ENCODE data around the gene HIPK4.
"Not testable (repeated sequence)": the region's sequence is repeated elsewhere in the genome, so short reads cannot be mapped to it uniquely, and the experiment has no call there.

Gene HIPK4, protein sequence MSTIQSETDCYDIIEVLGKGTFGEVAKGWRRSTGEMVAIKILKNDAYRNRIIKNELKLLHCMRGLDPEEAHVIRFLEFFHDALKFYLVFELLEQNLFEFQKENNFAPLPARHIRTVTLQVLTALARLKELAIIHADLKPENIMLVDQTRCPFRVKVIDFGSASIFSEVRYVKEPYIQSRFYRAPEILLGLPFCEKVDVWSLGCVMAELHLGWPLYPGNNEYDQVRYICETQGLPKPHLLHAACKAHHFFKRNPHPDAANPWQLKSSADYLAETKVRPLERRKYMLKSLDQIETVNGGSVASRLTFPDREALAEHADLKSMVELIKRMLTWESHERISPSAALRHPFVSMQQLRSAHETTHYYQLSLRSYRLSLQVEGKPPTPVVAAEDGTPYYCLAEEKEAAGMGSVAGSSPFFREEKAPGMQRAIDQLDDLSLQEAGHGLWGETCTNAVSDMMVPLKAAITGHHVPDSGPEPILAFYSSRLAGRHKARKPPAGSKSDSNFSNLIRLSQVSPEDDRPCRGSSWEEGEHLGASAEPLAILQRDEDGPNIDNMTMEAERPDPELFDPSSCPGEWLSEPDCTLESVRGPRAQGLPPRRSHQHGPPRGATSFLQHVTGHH

DNA sequence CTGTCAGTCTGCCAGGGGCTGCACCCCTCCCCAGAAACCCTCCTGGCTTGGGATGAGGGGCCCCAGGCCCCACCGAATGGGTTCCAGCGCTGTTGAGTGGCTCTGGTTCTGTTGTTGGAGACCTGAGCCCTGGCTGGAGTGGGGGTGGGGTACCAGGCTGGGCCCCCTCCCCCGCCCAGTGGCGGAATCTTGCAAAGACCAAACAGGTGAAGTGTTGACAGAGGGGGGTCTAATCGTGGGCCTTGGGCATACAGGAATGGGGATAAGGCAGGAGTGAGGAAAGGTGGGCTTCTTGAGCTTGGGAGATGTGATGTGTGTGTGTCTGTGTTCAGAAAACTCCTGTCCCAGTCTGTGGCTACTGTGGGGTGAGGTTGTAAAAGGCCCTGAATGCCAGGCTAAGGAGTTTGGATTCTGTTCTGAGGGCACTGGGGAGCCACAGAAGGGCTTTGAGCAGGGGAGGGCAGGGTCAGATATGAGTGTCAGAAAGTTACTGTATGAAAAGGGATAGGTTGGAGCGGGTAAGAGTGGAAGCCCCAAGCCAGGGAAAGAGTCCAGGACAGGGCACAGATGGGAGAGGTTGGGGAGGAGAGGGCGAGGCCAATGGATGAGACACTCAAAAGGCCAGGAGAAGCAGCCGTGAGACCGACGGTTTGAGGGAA is at the start of gene HIPK4:
Gene HIPK4 (minus strand): TSS at position 98 of the 659 bp plus-strand sequence. CDS start 279 bp downstream, outside the sequence.
- no peak for DNase-seq

DNA sequence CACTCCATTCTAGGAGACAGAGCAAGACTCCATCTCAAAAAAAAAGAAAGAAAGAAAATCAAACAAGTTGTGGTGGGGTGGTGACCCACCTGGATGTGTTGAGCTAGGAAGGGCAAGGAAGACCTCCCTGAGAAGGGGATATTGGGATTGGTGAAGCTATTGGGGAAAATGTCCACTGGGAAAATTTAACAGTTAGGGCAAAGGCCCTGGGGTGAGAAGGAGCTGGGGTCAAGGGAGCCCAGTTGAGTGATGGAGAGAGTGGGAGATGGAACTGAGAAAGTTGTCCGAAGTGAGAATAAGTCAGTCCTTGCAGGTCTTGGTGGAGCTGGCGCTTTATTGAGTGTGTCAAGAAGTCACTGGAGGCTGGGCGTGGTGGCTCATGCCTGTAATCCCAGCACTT is 48.3 kb upstream of the HIPK4 start:
- DNase-seq: no peak

DNA sequence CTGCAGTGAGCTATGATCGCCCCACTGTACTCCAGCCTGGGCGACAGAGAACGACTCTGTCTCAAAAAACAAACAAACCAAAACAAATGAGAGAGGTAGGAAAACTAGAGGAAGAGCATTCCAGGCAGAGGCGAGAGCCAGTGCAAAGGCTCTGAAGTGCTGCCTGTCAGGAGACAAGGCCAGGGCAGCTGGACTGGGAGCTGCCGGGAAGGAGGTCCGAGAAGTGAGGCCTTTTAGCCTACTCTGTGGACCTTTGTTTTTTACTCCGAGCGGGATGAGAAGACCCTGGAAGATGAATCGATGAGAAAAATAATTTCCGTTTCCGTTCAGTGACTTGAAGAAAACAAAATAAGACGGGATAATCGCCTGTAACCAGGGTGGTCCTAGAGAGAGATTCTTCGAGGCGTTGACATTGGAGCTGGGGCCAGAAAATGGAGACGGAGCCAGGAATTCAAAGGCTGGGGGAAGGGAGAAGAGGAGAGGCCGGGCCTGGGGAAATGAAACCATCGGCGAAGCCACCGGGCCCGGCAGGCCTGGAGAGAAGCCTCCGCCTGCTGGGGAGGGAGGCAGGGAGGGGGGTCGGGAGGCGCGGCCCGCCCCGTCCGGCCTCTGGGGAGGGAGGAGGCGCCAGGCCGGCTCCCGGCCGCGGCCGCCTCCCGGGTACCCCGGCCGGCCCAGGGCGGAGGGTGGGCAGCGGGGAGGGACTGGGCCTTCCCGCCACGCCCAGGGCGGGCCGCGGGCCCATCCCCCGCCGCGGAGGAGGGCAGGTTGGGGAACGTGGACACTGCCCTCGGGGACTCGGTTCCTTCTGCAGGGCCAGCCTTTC is 43.6 kb upstream of the HIPK4 start:
- DNase-seq: peak; percentile 69

DNA sequence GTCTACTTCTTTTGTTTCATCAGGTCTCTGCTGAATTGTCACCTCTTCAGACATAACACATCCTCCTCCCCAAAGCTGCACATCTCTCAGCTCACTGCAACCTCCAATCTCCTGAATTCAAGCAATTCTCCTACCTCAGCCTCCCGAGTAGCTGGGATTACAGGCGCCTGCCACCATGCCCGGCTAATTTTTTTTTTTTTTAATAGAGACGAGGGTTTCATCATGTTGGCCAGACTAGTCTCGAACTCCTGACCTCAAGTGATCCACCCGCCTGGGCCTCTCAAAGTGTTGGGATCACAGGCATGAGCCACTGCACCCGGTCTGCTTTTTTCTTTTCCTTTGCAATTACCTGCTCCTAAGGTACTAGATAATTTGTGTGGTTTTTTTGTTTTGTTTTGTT is 42.8 kb upstream of the HIPK4 start:
- DNase-seq: not testable (repeated sequence)

DNA sequence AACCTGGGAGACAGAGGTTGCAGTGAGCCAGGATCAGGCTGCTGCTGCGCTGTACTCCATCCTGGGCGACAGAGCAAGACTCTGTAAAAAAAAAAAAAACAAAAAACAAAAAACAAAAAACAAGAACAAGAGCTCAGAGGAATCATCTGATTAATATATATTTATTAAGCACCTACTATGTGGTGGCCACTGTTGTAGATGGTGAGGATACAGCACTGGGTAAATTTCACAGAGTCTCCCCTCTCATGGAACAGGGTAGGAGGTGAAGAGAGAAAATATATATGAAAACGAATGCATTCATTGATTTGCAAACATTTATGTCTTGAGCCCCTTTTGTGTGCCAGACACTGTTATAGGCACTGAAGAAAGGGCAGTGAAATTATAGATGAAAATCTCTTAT is 41.7 kb upstream of the HIPK4 start:
- DNase-seq: no peak

DNA sequence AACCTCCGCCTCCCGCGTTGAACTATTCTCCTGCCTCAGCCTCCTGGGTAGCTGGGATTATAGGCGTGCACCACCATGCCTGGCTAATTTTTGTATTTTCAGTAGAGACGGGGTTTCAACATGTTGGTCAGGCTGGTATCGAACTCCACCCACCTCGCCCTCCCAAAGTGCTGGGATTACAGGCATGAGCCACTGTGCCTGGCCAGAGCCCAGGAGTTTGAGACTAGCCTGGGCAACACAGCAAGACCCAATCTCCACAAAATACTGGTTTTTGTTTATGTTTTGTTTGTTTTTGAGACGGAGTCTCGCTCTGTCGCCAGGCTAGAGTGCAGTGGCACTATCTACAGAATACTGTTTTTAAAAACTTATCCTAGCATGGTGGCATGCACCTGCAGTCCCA is 40.3 kb upstream of the HIPK4 start:
- DNase-seq: not testable (repeated sequence)

DNA sequence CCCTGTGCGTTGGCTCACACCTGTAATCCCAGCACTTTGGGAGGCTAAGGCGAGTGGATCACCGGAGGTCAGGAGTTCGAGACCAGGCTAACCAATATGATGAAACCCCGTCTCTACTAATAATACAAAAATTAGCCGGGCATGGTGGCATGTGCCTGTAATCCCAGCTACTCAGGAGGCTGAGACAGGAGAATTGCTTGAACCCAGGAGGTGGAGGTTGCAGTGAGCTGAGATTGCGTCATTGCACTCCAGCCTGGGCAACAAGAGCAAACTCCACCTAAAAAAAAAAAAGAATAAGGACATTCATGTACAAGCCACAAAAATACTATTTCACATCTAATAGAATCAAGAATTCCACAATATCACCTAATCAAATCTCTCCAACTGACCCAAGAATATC is 38.2 kb upstream of the HIPK4 start:
- DNase-seq: not testable (repeated sequence)

DNA sequence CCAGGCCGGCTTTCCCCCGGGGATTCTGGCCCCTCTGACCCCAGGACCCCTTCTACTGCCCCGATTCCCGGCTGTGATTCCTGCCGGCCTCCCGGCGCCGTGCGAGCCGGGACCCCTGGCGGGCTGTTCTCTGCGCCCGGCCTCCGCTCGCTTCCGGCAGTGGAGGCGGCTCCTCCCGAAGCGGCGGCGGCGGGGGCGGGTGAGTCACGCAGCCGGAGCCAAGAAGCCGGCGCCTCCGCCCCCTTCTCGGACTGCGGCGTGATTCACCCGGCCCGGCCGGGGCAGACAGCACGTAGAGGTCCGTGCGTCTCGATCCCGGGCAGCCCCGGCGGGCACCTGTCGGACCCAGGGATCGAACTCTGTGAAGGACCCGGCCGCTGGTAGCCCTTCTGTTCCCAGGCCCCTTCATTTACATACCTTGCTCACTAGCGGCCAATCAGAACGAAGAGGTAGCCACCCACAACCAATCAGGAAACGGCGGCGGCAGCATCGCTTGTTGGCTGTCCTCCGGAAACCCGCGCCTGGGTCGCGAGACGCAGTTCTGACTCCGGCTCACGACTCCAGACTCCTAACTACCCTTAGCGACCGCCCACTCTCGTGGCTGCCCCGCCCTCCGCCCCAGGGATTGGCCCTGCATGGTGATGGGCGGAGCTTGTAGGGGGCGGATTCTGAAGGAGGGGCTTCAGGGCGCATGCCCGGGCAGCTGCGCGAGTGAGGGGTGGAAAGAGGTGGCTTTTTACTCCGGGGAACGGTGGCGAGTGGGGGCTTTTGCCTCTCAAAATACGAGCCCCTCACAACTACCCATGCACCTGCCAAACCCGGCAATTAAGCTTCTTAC is 35.7 kb upstream of the HIPK4 start, which contains the start of gene SERTAD1:
Gene SERTAD1 (minus strand): TSS at position 543 of the 838 bp plus-strand sequence. CDS start 2,446 bp downstream, outside the sequence.
- DNase-seq: peak; percentile 100

DNA sequence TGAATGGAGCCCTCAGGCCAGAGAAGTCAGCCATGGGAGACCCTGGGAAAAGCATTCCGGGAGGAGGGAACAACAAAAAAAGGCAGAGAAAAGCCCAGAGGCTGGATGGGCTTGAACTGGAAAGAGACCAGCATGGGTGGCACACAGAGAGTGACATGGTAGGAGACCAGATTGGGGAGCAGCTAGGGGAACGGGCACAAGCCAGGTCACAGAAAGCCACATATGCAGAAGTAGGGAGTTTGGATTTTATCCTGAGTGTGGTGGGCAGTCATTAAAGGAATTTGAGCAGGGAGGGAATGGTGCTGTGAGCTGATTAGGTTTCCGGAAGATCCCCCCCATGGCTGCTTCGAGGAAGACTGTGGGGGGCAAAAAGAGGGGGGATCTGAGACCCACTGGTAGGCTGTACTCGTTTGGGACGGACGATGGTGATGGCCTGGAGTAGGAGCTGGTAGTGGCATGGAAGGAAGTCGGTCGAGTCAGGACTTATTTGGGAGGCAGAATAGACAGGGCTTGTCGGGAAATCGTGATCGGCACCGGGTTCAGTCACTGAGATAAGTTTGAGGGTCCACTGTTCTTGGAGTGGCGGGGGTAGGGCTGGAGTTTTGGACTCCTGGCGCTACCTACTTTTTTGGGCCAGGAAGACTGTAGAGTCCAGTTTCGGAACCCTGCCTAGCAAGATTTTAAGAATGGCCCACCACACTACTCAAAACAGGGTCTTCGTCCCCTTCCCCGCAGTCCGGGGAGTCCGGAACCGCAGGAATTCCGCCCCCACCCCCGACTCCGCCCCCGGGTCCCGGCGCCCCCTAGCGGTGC is 34.9 kb upstream of the HIPK4 start:
- DNase-seq: no peak

DNA sequence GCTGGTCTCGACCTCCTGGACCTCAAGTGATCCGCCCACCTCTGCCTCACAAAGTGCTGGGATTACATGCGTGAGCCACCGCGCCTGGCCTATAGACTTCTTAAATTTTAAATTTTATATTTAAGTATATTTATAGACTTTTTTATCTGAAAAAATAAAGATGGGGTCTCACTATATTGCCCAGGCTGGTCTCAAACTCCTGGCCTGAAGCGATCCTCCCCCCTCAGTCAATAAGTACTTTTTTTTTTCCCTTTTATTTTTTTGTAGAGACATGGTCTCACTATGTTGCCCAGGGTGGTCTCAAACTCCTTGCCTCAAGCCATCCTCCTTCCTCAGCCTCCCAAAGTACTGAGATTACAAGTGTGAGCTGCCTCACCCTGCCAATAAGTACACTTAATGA is 34.0 kb upstream of the HIPK4 start:
- DNase-seq: no peak

DNA sequence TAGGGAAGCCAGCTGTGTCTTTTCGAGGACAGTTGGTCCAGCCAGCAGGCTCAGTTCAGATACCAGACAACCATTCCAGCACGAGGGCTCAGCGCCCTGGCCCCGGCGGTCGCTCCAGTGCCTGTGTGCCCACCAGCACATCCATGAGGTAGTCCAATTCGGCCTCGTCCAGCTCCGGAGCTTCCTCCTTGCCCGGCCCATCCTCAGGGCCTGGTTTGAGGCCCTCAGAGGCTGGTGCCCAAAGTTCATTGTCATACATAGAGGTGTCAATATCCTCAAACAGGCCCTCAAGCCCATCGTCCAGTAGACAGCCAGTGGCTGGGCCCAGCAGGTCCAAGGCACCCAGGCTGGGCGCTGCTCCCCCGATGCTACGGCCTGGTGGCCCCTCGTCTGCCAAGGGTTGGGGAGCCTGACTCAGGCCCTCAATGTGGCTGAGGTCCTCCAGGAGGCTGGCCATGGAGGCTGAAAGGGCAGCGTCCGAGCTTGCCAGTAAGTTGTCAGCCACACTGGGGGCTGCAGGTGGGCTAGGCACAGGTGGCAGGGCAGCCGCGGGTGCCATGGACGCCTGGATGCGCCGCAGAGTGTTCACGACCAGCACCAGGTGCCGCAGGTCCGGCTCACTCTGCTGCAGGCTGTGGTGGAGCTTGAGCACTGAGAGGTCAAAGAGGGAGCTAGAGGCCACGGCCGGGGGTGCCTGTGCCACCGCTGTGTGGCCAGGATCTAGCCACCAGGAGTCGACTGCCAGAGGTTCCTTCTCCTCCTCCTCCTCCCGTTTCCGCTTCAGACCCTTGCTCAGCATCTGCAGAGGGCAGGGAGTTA is 33.0 kb upstream of the HIPK4 start:
- no peak for DNase-seq

DNA sequence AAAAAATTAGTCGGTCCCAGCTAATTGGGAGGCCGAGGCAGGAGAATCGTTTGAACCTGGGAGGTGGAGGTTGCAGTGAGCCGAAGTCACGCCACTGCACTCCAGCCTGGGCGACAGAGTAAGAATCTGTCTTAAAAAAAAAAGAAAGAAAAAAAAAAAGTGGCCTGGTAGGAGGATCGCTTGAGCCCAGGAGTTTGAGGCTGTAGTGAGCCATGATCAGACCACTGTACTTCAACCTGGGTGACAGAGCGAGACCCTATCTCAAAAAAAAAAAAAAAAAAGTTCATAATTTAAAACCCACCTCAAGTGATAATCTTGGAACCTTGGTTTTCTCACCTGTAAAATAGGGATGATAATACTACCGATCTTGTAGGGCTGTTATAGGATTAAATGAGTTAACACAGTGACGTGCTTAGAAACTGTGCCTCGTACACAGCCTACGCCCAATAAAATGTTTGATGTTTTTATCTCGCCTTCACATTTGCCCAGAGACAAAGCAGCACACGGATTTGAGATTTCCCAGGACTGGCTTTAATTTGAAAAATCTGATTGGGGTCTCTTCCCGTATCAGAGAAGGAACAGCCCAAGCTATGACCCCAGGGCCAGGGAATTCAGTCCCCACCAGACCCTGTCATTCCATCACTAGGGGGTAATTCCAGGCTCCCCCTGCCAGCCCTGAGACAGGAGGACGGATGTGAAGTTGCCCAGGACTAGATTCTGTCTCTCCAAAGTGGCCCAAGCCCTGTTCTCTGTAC is 32.2 kb upstream of the HIPK4 start:
- DNase-seq: no peak

DNA sequence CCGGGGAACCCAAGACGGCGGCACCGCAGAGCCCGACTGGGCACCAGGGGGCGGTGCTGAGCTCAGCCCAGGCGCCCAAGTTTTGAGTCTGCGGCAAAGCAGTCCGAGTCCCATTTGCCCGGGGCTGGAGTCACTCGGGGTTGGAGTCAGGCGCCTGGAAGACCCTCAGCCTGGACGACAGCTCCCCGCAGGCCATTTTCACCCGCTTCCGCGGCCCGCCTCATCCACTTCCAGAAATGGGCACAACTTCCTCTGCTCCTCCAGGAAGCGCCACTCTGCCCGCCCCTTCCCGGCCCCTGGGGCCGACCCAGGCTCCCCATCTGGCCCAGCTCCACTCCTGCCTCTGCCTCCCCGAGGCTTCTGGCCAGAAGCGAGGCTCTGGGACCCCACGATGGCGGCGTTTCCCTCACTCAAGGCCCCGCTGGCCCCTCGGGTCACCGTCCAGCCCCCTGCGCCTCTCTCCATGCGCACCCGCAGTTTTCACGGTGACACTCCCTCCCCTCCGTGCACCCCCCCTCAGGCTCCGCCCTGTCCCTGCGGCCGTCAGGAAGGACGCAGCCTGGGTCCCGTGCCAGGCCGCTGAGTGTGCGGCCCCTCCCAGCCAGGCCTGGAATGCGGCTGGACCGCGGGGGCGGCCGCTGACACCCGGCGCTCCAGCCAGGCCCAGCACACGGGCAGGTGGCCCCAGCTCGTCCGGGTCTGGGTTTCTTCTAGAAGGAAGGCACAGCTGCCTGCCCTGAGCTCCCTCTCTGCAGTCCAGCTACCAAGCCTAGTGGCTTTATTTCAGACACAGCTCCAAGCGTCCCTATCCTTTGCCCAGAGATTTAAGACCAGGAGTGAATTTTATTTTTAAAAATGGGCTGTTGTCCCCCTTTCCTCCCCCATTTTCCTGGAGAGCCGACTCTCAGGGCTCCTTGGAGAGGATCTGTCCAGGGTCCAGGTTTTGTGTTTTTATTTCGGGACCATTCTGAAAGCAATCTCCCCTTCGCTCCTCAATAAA is 31.1 kb upstream of the HIPK4 start:
- DNase-seq: peak; percentile 83

DNA sequence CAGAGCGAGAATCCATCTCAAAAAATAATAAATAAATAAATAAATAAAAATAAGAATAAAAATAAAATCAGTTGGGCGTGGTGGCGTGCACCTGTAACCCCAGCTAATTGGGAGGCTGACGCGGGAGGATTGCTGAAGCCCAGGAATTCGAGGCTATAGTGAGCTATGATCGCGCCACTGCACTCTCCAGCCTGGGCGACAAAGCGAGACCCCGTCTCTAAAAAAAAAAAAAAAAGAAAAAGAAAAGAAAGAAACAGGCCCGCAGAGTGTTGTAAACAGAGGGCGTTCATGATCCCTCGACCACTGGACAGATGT is 30.4 kb upstream of the HIPK4 start:
- no peak for DNase-seq

DNA sequence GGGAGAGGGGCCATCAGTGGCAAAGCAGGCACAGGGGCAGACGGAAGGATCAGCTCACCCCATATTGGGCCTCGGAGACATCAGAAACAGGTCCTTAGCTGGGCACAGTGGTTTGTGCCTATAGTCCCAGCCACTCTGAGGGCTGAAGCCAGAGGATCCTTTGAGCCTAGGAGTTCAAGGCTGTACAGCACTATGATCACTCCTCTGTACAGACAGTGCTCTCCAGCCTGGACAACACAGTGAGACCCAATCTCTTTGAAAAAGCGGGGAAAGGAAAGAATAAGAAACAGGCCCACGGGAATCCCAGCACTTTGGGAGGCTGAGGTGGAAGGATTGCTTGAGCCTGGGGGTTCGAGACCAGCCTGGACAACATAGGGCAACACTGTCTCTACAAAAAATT is 29.8 kb upstream of the HIPK4 start:
- DNase-seq: no peak

DNA sequence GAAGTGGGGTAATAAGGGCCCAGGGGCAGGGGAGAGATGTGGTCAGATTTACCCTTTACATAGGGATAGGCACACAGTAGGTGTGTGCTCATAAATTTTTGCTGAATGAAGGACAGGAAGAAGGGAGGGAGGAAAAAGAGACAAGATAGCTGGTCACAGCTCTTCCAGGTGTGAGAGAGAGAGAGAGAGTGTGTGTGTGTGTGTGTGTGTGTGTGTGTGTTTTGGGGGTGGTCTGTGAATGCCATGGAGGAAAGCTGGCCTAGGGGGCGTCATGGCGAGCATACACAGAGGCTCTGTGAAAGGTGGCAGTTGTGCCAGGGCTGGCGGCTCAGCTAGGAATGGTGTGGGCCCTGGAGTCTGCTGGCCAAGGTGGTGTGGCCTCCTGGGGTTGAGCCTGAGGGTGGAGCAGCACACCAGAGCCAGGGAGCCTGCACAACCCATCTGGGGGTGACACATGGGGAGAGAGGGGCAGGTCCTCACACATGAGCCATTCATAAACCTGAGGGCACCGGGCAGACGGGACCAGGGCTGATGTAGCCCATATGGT is 29.2 kb upstream of the HIPK4 start:
- no peak for DNase-seq

DNA sequence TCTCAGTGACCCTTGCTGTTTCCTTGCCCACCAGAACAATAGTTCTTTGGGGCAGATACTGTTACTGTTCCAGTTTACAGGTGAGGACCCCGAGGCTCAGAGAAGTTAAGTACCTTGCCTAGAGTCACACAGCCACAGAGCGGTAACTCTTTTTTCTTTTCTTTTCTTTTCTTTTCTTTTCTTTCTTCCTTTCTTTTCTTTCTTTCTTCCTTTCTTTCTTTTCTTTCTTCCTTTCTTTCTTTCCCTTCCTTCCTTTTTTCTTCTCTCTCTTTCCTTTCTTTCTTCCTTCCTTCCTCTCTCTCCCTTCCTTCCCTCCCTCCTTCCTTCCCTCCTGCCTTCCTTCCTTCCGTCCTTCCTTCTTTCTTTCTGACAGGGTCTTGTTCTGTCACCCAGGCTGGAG is 28.1 kb upstream of the HIPK4 start:
- no peak for DNase-seq

DNA sequence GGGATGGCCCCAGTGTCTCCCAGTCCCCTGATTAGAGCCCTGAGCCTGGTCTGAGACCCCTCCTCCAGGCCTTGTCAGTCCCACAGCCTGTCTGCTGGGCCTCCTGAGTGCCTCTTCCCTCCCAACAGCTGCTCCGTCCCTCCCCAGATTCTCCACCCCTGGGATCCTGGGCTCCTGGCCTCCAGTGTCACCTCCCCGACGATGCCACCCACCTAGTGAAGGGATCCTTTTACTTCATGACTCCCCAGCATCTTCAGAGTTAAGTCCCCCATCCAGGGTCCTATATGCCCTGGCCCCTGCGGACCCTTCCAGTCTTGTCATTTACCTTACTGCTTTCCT is 27.6 kb upstream of the HIPK4 start:
- no peak for DNase-seq

All from CD4-positive, alpha-beta T cell treated with Interleukin-6 for 4 hours (primary cell).